Kidney tubule cell (primary cell): Measurements from ENCODE around the gene ATP23.
A peak's percentile ranks its signal among the peaks of the same experiment; 100 is the strongest.

Source experiments
- DNase-seq: peaks from one replicate; pipeline ENCODE4 v3.0.0-alpha.2; 2018; ENCODE audit warnings: low spot score

Gene ATP23

DNA sequence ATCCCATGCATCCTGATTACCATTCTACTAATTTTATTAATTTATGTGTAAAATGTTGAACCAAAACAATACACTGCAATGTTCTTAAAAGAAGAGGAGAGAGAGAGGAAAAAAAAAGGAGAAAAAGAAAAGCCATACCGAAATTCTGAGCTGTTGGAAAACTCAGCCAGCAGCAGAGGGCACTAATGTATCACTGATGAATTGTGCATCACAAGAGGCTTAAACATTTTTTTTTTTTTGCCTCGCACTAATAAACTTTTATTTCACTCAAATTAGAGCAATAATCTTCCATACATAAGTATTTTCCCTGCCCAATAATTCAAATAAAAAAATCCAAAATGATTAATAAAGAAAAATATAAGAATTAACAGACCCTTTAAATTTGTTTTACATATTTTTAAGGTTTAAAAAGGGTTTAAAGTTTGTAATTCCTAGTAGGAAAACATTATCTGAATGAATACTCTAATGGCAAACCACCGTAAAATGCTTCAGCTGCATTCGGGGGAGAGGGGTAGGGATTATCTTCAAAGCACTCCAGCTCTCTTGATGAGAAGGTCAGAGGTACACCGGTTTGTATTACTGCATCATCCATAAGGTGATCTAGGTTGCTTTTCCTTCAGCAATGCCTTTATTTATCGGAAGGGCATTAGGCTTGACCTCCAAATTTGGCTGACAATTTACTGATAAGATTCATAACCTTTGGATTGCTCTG, 41.9 kb downstream of the ATP23 start:
- peak; percentile 52 for DNase-seq

DNA sequence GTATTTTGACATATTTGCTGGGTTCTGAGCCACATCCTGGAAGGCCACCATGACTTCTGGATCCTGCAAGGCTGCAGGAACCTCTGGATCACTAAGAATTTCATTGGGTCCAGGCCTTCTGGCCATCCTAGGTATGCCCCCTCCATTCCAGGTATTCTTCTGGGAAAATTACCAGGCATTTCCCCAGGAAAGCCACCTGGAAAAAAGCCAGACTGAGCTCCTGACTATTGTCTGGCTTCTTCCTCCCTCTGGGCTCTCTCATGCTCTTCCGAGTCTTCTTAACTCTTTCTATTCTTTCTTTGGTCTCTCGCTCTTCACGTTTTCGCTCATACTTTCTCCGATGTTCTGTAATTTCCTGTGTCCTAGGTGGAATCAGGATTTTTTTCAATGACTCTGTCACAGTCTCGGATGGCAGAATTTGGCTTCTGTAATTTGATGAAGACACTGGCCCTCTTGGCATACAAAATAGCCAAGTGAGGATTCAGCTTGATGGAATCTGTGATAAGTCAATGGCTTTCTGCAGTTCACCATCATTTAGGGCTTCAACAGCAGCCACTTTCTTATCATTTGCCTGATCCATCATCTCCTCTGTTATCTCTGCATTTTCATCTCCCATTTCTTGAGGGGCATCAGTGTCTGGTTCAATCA, 42.6 kb downstream of the ATP23 start:
- DNase-seq = no peak

DNA sequence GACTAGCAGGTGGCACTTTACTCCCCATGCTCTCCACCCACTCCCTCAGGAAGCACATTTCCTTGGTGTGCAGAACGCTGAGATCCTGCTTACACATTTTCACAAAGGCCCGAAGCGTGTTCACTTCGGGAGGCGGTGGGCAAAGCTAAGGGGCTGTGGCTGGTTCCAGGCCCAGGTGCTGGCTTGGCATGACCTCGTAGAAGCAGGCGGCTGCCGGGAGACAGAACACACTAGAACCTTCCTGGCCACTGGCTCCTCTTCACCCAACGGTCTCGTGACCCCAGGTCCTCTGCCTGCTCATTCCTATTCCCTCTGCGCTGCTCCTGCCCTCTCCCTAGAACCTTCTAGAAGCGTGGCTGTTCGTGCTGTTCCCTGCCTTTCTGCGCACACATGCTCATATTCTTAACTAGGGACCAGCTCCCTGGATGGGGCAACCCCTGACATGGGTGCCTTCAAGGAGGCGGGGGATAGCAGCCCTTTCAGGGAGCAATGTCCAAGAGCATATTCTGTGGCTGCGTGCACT, 43.3 kb downstream of the ATP23 start:
- DNase-seq = no peak

DNA sequence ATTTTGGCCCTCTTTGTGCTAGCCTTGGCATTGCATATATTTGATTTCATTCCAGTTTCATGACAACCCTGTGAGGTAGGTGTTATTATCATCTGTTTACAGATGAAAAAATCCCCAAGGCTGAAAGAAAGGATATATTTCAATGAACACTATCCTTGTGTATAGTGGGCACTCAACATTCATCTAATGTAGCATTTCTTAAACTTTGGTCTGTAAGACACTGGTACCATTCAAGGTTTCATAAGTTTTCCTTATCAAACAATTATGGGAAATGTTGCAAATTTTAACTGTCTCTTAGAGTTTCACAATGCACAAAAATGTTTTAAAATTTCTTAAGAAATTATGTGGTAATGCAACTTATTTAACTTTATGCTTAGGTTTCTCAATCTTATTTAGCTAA, 44.3 kb downstream of the ATP23 start:
- no peak for DNase-seq

GRCh38 chr12:57989838-57990237, 48.5 kb downstream of the ATP23 start:
- no peak for DNase-seq

DNA sequence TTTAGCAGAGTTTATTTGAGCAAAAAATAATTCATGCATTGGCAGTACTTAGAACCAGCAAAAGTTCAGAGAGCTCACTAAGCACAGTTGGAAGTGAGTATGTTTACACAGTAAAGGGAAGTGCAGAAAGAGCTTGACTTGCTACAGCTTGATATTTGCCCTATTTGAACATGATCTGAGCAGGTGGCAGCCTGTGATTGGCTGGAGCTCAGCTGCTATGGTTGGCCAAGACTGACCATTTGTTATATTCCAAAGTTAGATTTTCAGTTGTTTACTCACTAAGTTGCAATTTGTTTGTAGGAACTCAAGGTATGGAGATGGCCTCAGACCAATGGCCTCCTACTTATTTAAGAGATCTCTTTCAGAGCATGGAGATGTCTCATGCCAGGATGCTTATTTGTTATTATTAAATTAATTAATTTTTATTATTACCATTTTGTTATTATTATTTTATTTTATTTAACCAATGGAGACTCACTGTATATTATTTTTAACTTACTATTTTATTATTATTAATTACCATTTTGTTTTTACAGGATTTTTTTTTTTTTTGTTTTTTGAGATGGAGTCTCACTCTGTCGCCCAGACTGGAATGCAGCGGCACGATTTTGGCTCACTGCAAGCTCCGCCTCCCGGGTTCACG, 49.0 kb downstream of the ATP23 start:
- DNase-seq = no peak

DNA sequence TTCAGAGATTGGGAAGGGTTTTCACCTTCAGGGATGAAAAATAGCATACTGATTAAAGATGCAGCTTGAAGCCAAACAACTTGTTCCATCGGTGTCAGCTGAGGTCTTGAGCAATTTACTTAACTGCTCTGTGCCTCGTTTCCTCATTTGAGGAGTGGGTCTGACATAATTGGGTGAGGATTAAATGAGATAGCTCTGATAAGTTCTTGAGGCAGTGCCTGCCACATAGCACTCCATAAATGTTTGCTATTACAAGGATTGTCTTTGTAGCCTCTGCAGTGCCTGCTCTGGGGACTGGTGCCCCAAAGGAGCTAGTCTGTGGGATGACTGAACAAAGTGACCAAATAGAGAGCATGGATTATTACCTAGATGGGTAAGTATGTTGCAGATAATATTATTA, 50.6 kb downstream of the ATP23 start:
- no peak for DNase-seq

DNA sequence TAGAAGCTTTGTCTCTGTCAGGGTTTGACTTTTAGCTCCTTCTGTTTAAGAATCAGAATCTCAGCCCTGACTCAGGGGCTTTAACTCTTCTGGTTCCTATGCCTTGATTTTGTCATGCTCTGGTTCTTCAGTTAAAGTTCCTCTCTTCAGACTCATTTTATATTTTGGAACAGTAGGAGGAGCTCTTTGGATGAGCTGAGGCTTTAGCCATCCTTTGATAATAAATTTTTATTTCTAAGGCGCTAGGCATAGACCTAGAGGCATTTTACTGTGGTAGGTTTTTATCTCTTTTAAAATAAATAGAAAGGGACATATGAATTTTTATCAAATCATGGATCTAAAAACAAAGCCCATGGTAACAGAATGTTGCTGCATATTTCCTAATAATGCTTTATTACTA, 51.7 kb downstream of the ATP23 start:
- DNase-seq = no peak

- DNase-seq = no peak
These were observed 52.5 kb downstream of the ATP23 start for GRCh38 chr12:57993834-57994233.

DNA sequence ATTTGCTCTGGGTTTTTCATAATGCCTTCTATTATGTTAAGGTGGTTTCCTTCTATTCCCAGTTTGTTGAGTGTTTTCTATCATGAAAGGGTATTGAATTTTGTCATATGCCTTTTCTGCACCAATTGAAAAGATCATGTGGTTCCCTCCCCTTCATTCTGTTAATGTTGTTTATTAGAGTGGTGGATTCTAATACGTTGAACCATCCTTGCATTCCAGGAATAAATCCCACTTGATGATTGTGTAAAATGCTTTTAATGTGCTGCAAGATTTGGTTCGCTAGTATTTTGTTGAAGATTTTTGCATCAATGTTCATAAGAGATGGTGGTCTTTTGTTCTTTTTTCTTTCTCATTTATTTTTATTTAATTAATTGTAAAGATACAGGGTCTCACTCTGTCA, 55.2 kb downstream of the ATP23 start:
- DNase-seq = no peak

DNA sequence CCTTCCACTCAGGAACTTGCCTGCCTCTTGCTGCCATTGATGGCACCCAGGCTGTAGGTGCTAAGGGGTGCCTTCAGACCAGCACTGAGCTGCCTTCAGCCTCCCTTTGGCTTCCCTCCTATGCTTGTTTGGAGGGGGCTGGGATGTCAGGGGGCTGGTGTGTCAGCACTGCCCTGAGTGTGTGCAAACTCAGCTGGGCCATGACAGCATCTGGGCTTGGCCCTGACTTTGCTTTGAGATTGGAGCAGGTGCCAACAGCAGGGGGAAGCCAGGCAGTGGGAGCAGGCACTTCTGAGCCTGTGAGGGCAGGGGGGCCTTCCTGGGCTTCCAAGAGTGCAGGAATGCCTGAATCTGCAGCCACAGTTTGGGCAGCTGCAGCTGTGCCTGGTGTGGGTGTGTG, 56.9 kb downstream of the ATP23 start:
- DNase-seq = no peak

- no peak for DNase-seq
These were observed 59.1 kb downstream of the ATP23 start for GRCh38 chr12:58000499-58000898.

DNA sequence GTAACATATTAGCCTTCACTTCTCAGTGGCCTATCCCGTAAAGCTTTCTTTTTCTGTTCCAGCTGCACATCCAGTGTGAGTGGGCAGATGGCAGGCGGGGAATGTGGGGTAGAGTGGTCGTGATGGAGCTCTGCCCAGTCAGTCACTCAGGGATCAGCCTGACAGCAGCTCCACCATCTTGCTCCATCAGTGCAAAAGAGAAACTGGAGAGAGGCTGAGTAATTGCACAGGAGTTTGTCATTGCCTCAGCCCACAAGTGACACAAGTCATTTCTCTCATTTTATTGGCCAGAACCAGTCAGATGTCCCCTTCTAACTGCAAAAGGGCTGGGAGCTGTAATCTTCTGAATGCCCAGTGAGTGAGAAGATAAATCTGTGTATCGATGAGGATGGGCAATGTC, 66.5 kb downstream of the ATP23 start:
- peak; percentile 22 for DNase-seq

GRCh38 chr12:58008634-58009033, 67.3 kb downstream of the ATP23 start:
- no peak for DNase-seq
